Psoas muscle (tissue), 8 donors: ENCODE results near the gene POLR3E. TPM values are rescaled to one million over a fixed set of nuclear protein-coding genes. Genes with fewer than 3 reads are reported as not detected.

Experiments
- ATAC-seq, 4 donors: fragments of 200-7000 bp; cut with Tn5 transposase; one replicate each; pipeline ENCODE4 v1.9.1; 2020; ENCODE audit warnings: moderate library complexity in 3 of 4, mild to moderate bottlenecking in 2 of 4
- DNase-seq, 2 donors: peaks; one replicate each; pipeline ENCODE4 v3.0.0-alpha.2; 2020
- H3K27ac ChIP-seq: fragments of 200-600 bp; one replicate; pipeline ENCODE4 v1.8.0; 2022
- H3K27me3 ChIP-seq, 3 donors: fragments of 200-600 bp in 1 of 3; one replicate each; pipeline versions ENCODE4 v1.6.1 to v1.8.0; 2013 to 2022; ENCODE audit warnings: low read length in 2 of 3, mild to moderate bottlenecking in 2 of 3, moderate library complexity in 1 of 3; ENCODE audit not compliant: insufficient read depth in 3 of 3
- H3K36me3 ChIP-seq, 2 donors: fragments of 200-600 bp in 1 of 2; one replicate each; pipeline versions ENCODE4 v1.6.1 to v1.8.0; 2013 to 2022; ENCODE audit warnings: low read depth in 1 of 2, mild to moderate bottlenecking in 1 of 2, moderate library complexity in 1 of 2; ENCODE audit not compliant: insufficient read depth in 1 of 2
- H3K4me1 ChIP-seq: fragments of 200-600 bp; one replicate; pipeline ENCODE4 v1.8.0; 2022
- H3K4me3 ChIP-seq: fragments of 200-600 bp; one replicate; pipeline ENCODE4 v1.8.0; 2022; ENCODE audit warnings: mild to moderate bottlenecking
- H3K9me3 ChIP-seq: fragments of 200-600 bp; one replicate; pipeline ENCODE4 v1.8.0; 2022
- WGBS, 3 donors: extraction: QIAGEN DNeasy Blood & Tissue Kit; methylation state at CpG; one replicate each; pipeline versions ENCODE4 v1.1.6 to v1.1.7; 2013; 5-methylcytosine and 5-hydroxymethylcytosine counted together
- intact Hi-C, 2 donors: fragments of 100-400 bp; cut with DNase I; formaldehyde crosslinking; loops; one replicate each; pipeline versions ENCODE4 v1.11.0 to v1.14.2; 2022
- polyA plus RNA-seq, 3 donors: library from polyadenylated mRNA; stranded (reverse); fragments of 200-250 nt; gene quantifications; one replicate each; pipeline ENCODE4 v1.2.3, GENCODE V29; 2013
- total RNA-seq, 4 donors: library from RNA; stranded (reverse); fragmentation: NEBNext Ultra II Directional in 2 of 4; extraction: Animal tissue kit (Norgen Biotek cat#: 25700) in 2 of 4; gene quantifications; one replicate each; pipeline versions ENCODE4 v1.2.1 to v1.2.4, GENCODE V29; 2021 to 2023
- TF ChIP-seq, protein P1 (sequence below): fragments of 200-600 bp; IDR thresholded peaks from one replicate; pipeline ENCODE4 v1.8.0; 2022; ENCODE audit warnings: antibody characterized with exemption
- donor health status: healthy with polysubstance abuse.
- donor health status: DM: no; HTN: no; CAD: no; lungs with moderate emphysema.
- donor health status: Bipolar disorder and iron deficiency.
- donor health status: healthy.
- donor health status: DM: yes; HTN: yes; CAD: no.
- donor health status: DM: no; HTN: no; CAD: no.
- donor health status: DM: no; HTN: no; CAD: no.
- donor health status: DM: yes; HTN: yes; CAD: no.

The POLR3E gene
- total and polyA plus RNA-seq, 7 donors: 45.6 to 119 (median 90.1) TPM

DNA sequence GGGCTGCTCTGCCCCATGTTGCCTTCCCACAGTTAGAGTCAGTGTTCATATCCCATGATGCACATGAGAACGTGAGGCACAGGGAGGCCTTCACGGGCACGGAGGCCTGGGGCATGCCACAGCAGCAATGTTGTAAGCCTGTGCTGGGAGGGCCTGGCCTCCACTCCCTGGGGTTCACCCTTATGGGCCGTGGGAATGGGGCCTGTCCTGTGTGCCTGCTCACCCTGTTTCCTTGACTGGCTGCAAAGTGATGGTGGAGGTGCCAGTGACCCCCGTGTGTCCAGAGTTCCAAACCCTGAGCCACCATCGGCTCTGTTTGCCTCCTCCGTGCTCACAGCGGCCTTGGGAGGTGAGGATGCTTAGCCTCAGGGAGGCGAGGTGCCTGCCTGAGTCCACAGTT, 9.6 kb downstream of the POLR3E start:
- H3K9me3 ChIP-seq: no peaks in the 10 kb centered on the region

GRCh38 chr16:22307838-22308237, 10.6 kb downstream of the POLR3E start:
- H3K4me3 ChIP-seq: no peak overlapping the region
- H3K9me3 ChIP-seq: no peaks in the 10 kb centered on the region
- ATAC-seq (peak in 1 of 4 donors; percentile 8), DNase-seq (no peak)
- intact Hi-C loops: no loop called here
- H3K27ac ChIP-seq: no peak overlapping the region
- no peaks in the 10 kb centered on the region for H3K4me1 ChIP-seq
- H3K27me3 ChIP-seq: no peaks in the 10 kb centered on the region
- WGBS, 3 donors: 92 to 97% (median 92%) methylated on average over 10 of the region's 10 CpGs
- TF ChIP-seq, protein P1, sequence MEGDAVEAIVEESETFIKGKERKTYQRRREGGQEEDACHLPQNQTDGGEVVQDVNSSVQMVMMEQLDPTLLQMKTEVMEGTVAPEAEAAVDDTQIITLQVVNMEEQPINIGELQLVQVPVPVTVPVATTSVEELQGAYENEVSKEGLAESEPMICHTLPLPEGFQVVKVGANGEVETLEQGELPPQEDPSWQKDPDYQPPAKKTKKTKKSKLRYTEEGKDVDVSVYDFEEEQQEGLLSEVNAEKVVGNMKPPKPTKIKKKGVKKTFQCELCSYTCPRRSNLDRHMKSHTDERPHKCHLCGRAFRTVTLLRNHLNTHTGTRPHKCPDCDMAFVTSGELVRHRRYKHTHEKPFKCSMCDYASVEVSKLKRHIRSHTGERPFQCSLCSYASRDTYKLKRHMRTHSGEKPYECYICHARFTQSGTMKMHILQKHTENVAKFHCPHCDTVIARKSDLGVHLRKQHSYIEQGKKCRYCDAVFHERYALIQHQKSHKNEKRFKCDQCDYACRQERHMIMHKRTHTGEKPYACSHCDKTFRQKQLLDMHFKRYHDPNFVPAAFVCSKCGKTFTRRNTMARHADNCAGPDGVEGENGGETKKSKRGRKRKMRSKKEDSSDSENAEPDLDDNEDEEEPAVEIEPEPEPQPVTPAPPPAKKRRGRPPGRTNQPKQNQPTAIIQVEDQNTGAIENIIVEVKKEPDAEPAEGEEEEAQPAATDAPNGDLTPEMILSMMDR: no peak
- peaks cover 12 to 100% of the 10 kb centered on the region in 2 donors for H3K36me3 ChIP-seq

More for the DNA sequence above, 9.6 kb downstream of the POLR3E start:
- Histone ChIP-seq H3K27ac (no peak overlapping the region), H3K4me1 (no peaks in the 10 kb centered on the region), H3K27me3 (no peaks in the 10 kb centered on the region), H3K4me3 (no peak overlapping the region), H3K36me3 (peaks cover 12 to 100% of the 10 kb centered on the region in 2 donors)
- WGBS, 3 donors: 87 to 93% (median 90%) methylated on average over 9 of the region's 9 CpGs
- intact Hi-C loops: no loop called here
- TF ChIP-seq, protein P1: no peak
- DNase-seq (no peak), ATAC-seq (no peak)

DNA sequence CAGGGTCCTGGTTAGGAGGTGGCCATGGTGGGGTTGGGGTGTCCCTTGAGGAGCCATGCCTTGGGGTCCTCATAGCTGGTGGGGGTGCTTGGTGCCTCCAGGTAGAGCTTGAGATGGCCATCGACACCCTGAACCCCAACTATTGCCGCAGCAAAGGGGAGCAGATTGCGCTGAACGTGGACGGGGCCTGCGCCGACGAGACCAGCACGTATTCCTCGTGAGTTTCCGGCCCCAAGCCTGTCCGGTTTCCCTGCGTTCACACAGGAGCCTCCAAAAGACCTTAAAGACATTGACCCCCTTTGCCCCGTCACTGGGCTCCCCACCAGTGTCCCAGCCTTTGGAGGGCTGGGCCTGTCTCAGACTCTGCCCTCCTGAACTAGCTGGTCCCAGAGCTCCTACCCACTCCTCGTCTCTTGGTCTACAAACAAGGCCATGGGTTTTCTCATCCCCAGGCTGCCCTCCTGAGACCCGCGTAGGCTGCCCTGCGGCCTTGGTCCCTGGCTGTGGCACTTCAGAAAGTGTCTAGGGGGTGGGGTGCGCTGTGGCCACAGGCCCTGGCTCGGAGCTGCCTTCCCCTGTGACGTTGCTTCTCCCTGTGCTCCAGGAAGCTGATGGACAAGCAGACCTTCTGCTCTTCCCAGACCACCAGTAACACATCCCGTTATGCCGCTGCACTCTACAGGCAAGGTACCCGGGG, 11.8 kb downstream of the POLR3E start:
- Histone ChIP-seq H3K4me1 (no peaks in the 10 kb centered on the region), H3K9me3 (no peaks in the 10 kb centered on the region), H3K27ac (no peak overlapping the region), H3K36me3 (peaks cover 12 to 100% of the 10 kb centered on the region in 2 donors), H3K27me3 (no peaks in the 10 kb centered on the region), H3K4me3 (no peak overlapping the region)
- intact Hi-C loops: no loop called here
- ATAC-seq (no peak), DNase-seq (no peak)
- TF ChIP-seq, protein P1: no peak
- 95% methylated on average over 24 of the region's 24 CpGs for WGBS, 3 donors

DNA sequence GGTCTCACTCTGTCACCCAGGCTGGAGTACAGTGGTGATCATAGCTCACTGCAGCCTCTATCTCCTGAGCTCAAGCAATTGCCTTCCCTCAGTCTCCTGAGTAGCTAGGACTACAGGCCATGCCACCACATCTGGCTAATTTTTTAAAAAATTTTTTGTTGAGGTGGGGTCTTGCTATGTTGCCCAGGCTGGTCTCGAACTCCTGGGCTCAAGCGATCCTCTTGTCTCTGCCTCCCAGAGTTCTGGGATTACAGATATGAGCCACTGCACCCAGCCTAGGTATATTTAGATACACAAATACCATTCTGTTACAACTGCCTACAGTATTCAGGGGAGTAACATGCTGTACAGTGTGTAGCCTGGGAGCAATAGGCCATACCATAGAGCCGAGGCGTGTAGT, 14.3 kb downstream of the POLR3E start:
- no peak overlapping the region for H3K4me3 ChIP-seq
- WGBS, 3 donors: 96 to 98% (median 96%) methylated on average over 4 of the region's 4 CpGs
- H3K36me3 ChIP-seq: peaks cover 7 to 100% of the 10 kb centered on the region in 2 donors
- no peaks in the 10 kb centered on the region for H3K27me3 ChIP-seq
- H3K27ac ChIP-seq: no peak overlapping the region
- ATAC-seq (no peak), DNase-seq (no peak)
- no peaks in the 10 kb centered on the region for H3K4me1 ChIP-seq
- H3K9me3 ChIP-seq: no peaks in the 10 kb centered on the region
- intact Hi-C loops: no loop called here
- TF ChIP-seq, protein P1: no peak
